HG03139 (cell line): Measurements from ENCODE around the gene SLC25A33.
"Not testable (repeated sequence)": the region's sequence is repeated elsewhere in the genome, so short reads cannot be mapped to it uniquely, and the experiment has no call there.

ENCODE experiments used
- ATAC-seq: cut with Tn5 transposase; IDR thresholded peaks from one replicate; pipeline ENCODE4 v1.9.1; 2021; ENCODE audit not compliant: unreplicated experiment

The SLC25A33 gene, protein sequence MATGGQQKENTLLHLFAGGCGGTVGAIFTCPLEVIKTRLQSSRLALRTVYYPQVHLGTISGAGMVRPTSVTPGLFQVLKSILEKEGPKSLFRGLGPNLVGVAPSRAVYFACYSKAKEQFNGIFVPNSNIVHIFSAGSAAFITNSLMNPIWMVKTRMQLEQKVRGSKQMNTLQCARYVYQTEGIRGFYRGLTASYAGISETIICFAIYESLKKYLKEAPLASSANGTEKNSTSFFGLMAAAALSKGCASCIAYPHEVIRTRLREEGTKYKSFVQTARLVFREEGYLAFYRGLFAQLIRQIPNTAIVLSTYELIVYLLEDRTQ

DNA sequence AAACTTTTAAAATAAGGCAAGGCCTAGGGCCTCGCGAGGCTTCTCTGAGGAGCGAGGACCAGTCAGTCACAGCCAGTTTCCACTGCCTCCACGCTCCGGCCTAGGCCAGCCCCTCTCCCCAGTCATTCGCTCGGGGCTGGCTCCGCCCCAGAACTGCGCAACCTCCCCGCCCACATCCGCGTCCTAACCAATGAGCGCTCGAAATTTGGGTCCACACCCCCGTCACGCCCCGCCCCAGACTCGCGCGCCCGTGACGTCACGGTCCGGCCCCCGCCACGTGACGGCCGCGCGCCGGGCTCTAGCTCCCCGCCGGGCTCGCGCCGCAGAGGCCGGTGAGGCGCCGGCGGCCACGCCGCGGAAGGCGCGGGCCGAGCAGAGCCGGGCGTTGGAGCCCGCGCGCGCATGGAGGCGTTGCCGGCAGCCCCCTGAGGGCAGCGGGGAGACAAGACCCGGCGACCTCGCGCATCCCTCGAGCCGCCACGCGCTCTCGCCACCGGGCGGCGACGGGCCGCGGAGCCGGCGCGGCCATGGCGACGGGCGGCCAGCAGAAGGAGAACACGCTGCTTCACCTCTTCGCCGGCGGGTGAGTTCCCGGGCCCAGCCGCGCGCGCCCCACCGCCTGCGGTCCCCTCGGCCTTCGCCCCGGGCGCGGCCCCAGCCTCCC, at the start of gene SLC25A33:
Gene SLC25A33, plus strand, starts transcription at position 301 of the 664 bp plus-strand sequence. Its CDS starts 227 bp downstream, at position 528.
- peak; percentile 92 for ATAC-seq

DNA sequence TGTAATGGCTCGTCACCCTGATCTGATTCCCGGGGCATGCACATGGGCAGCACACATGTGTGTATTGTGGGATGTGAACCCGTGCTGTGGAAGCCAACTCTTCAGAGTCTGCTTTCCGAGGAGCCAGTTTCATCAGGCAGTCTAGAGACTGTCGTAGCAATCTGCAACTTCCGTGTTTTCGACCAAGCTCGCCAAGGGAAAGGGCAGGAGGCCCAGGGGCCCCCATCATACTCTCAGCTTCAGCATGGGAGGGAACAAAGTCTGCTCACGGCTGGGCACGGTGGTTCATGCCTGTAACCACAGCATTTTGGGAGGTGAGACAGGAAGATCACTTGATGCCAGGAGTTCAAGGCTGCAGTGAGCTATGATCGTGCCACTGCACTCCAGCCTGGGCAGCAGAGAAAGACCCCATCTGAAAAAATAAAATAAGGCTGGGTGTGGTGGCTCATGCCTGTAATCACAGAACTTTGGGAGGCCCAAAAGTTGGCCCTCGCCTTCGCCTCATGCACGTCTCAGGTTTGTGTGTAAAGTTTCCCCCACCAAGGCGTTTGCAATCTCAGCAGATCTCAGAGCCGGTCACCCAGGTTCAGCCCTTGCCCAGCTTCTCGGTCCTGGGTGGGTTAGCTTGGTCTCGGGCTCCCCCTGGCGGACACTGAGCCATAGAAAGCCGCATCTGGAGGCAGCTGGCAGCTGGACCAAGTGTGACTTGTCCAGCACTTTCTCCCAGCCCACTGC, 48.5 kb upstream of the SLC25A33 start:
- no peak for ATAC-seq

DNA sequence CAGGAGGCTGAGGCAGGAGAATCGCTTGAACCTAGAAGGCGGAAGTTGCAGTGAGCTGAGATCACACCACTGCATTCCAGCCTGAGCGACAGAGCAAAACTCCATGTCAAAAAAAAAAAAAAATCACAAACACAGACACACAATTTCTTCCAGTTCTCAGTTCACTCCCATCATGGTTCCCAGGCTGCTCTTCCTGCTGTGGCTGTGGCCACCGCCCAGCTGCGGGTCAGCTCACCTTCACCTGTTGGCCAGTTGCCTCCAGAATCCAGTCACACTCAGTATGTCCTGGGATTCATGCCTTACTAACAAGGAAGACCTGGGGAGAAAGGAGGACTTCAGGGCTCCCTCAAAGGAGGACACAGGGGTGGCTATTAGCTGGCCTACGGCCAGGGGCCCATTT, 45.9 kb upstream of the SLC25A33 start:
- no peak for ATAC-seq

DNA sequence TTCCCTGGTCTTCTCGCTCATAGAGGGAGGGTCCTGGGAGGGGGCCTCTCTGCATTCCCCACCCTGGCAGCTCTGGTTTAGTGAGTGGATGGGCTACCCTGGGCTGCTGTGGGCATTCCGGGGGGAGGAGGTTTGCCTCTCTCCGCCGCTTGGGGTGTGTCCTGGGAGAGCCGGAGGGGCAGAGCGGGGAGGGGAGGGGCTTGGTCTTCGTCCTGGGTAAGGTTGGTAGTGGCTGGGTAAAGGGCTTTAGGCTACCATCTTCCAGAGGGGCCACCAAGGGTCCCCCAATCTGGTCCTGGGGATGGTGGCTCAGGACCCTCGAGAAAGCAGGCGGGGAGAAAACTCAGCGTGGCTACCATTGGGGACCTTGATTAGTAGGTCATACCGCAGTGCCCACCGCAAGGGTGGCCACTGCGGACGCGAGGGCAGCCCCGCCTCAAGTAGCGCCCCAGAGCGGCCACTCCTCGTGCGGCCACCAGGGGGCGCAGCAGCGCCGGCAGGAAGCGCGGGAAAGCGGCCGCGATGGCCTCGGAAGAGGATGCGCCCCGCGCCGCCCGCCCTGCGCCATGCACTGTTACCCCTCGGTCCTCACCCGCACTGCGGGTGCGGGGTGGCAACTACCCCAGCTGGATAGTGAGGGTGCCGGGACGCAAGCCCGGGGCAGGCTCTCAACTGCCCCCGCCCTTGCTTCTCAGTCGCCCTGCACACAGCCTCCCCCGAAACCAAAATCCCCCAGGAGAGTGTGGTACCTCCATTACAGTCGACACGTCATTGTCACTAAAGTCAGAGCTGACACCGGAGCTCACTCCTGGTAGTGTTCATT, 44.1 kb upstream of the SLC25A33 start:
- ATAC-seq = no peak

DNA sequence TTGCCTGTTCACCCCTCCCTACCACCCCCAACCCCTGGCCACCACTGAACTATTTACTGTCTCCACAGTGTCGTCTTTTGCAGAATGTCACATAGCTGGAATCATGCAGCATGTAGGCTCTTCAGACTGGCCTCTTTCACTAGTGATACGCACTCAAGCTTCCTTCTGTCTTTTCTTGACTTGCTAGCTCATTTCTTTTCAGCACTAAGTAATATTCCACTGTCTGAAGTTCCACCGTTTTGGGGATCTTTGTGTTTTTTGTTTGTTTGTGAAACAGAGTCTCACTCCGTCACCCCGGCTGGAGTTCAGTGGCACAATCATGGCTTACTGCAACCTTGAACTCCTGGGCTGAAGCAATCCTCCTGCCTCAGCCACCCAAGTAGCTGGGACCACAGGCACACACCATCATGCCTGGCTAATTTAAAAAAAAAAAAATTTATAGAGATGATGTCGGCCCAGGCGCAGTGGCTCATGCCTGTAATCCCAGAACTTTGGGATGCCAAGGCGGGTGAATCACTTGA, 43.4 kb upstream of the SLC25A33 start:
- ATAC-seq = no peak

DNA sequence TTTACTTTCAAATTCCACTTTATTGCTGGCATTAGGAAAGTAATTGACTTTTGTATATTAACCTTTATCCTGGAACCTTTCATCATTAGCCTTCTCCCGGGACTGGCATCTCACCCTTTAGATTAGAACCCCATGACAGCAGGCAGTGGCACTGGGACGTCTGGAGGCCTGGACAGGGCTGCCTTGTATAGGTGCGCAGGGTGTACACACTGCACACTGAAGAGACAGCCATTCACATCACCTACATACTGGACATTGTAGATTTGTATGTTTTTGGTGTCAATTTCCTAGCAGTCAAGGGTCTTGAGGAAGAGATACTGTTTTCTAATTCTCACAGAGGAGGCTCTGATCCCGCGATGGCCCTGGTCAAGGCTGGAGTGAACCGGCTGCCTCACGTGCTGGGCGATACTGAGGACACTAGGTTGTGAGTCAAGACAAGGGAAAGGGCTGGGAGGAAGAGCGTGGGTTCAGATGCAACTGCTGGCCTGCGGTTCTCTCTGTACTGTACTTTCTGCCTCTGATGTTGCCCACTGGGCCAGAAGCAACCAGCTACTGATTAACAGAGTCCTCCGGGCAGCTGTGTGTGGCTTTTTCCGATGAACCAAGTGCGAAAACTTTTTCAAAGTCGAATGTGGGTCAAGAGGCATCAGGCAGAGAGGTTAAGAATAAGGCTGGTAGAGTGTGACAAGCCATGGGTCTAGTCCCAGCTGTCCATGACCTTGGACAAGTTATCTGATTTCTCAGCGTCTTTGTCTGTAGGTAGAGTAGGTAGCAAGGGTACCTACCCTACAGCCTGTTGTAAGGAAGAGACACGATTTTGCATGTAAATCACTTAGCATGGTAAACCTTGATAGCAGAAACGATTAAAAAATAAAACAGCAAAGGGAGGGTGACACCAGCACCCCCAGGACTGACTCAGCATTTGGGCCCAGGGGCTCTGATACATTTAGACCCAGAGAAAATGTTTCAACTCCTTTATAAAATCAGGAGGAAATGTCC, 38.2 kb upstream of the SLC25A33 start:
- ATAC-seq = no peak

DNA sequence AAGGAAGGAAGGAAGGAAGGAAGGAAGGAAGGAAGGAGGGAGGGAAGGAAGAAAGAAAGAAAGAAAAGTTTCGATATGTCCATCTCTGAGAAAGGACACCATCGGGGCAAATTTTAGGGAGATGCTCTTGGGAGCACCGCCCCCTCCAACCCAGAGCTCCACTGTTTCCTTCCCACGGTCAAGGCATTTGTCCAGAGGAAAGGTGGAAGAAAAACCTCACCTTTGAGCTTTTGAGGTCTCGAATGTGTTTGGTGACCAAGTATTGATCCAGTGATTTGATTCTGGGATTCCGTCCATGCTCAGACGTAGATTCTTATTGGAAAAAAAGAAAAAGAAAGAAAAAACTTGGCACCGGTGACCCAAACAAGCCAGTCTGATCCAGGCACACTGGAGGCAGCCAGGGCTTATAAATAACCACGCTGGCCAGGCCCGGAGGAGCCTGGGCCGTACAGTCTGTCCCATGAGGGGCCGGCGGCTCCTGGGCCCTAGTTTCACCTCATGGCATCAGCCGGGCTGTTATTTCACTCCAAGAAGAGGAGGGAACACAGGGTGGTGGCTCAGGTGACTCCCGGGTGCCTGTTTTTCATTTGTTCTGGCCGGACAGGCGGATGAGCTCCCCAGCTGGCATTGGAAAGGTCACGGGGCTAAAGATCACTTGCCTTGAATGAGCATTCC, 36.1 kb upstream of the SLC25A33 start:
- ATAC-seq = no peak

DNA sequence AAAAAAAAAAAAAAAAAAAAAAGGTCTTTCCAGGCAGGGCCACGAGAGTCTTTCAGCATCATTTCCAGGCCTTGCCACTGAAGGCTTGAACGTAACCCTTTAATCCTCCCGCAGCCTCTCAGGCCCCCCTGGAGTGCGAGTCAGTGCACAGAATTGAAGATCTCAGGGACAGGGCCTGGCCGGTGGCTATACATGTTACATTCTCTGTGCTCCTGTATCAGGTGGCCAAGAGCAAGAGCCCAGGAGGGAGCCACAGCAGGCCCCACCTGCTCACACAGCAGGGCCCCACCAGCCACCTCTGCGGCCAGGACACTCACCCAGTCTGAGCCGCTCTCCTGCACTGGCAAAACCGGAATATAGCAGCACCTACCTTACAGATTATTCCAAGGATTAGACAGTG, 34.1 kb upstream of the SLC25A33 start:
- ATAC-seq = no peak

DNA sequence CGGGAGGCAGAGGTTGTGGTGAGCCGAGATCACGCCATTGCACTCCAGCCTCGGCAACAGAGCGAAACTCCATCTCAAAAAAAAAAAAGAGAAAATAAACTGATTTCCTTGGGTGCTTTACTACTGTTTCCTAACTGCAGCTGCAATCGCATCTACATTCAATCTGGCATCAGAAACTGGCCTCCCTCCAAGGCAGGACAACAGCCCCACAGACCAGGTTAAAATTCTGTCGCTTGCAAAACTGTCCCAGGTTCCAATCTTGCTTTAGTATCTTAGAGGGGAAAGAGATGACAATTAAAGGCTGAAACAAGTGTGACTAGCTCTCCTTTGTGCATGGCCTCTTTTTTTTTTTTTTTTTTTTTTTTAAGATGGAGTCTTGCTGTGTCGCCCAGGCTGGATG, 32.4 kb upstream of the SLC25A33 start:
- ATAC-seq = no peak

DNA sequence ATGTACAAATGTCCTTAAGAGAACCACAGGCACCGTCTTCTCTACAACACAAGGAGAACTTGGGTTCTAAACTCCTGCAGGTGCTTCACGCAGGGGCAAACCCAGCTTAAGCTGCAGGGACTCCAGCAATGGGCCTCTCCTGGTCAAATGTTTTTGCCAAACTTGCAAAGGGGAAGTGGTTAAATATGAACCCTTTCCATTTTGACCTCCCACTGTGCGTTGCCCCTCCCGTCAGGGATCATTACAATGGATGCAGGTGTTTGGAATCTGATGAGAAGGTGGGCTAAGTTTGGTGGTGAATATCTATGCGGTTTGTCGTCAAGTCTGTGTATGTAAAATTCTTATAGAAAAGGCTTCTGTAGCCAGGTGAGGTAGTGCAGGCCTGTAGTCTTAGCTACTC, 29.1 kb upstream of the SLC25A33 start:
- no peak for ATAC-seq

DNA sequence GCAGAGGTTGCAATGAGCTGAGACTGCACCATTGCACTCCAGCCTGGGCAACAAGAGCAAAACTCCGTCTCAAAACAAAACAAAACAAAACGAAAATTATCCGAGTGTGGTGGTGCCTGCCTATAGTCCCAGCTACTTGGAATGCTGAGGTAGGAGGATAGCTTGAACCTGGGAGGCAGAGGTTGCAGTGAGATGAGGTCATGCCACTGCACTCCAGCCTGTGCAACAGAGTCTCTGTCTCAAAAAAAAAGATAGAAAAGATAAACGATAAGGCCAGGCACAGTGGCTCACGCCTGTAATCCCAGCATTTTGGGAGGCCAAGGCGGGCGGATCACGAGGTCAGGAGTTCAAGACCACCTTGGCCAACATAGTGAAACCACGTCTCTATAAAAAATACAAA, 23.7 kb upstream of the SLC25A33 start:
- ATAC-seq = not testable (repeated sequence)

DNA sequence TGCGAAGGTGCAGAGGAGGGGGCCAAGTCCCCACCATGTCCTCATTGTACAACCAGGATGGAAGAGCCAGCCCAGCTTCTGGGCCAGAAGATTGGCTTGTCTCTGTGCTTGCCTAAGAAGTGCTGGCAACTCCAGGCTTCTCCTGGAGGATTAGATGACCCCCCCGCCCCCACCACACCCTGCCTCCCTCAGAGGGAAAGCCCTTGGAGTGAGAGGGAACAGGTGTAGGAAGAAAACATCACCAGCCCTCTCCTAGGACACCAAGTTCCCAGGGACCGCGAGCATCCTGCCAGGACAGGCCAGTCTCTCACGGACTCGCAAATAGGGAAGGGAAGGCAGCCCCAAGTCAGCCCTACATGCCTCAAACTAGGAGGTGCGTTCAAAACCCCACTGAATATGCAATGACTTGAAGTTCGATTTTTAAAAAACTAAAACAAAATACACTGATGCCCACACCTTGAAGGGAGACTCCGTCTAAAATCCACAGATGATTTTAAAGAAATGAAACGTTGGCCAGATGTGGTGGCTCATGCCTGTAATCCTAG, 20.7 kb upstream of the SLC25A33 start:
- no peak for ATAC-seq

DNA sequence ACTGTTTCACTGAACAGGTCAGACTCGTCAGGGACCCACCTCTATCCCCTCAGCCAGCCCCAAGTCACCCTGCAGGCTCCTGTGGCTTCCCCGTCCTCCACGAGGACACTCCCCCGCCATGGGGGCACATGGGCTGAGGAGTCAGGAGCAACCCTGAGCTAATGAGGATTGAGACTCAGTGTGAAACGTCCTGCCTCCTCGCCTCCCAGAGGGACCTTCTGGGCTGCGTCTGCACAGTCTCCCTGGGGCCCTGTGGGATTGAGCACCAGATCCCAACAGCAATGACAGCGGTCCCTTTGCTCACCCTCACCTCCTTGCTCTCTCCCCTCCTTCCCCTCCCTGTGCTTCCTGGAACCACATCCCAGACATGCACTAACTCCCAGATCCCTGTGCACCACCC, 18.9 kb upstream of the SLC25A33 start:
- no peak for ATAC-seq

DNA sequence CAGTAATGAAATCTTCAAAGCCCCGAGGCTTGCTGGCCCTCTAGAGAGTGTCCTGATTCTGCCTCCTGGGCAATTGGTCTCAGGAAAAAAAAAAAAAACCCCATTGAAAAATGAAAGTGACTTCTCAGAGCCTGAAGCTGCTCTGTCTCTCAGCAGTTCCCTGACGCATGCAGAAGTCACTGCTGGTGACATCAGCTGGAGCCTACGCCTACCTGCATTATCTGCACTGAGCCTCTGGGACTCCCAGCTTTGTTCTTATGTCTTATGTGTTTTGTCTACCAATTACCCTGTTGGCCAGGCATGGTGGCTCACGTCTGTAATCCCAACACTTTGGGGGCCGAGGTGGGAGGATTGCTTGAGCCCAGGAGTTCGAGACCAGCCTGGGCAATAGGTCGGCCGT, 10.1 kb upstream of the SLC25A33 start:
- ATAC-seq = no peak

DNA sequence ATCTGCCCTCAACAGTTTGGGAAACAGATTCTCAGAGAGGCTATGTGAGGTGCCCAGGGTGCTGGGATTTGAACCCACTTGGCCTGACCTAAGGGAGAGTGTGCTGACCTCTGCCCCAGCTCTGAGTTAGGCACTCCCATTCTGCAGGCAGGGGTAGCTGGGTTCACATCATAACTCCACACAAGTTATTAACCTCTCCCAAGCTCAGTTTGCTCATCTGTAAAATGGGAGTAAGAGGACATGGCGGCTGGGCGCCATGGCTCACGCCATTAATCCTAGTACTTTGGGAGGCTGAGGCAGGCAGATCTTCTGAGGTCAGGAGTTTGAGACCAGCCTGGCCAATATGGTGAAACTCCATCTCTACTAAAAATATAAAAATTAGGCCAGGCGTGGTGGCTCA, 8.9 kb upstream of the SLC25A33 start:
- no peak for ATAC-seq

DNA sequence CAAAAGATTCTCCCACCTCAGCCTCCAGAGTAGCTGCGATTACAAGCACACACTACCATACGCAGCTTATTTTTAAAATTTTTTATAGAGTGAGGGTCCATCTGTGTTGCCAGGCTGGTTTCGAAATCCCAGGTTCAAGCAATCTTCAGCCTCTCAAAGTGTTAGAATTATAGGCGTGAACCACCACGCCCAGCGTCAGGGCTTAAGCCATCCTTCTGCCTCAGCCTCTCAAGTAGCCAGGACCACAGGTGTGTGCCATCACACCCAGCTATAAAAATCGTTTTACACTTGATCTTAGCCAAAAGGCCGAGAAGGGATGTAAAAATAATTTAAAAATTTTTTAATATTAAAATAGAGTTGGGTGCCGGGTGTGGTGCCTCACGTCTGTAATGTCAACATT, 4.3 kb upstream of the SLC25A33 start:
- no peak for ATAC-seq

DNA sequence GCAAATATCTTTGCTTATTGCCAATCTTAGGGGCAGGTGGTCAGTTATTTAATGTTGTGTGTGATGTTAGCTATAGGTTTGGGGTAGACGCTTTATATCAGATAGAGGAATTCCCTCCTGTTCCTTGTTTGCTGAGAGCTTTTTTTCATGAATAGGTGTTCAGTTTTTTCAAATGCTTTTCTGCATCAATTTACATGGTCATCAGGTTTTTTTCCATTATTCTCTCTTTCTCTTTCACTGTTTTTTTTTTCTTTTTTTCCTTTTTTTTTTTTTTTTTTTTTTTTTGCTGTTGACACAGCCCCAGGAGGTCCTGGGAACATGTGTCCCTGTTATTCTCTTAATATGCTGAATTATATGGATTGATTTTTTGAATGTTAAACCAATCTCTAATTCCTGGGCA, 3.0 kb upstream of the SLC25A33 start:
- ATAC-seq = no peak

DNA sequence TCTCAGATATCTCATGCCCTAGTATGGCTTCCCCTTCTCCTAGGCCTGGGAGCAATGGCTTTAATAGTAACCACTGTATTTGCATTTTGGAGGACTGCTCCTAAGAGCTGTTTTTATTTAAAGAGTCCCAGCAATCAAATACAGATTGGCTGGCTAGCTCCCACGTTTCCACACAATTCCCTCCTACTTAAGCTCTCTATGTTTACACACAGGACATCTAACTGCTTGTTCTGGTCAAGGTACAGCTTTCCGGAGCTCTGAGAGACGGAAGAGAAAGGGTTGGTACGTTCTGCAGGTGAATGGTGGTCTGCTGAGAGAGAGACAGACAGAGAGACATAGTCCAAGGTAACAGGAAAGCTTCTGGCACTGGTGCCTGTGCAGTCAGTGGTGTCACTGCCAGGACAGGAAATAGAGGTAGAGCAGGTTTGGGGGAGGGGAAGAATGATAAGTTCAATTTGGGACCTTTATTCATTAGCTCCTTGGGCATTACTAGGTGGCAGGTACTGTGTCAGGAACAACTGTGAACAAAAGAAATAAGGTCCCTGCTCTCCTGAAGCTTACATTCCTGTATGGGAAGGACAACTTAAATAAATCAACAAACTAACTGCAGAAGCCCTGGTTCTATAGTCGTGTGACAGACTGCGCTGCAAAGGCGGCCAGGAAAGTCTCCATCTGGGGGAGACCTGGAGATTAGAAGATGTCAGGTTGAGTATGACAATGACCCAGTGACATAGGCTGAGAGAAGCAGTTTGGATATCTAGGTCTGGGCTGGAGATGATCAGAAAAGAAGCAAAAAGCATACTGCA, 1.2 kb upstream of the SLC25A33 start:
- ATAC-seq = no peak
